ENCODE data around the gene MFN2.
A peak's percentile ranks its signal among the peaks of the same experiment; 100 is the strongest.
"Not testable (repeated sequence)": the region's sequence is repeated elsewhere in the genome, so short reads cannot be mapped to it uniquely, and the experiment has no call there.

MFN2 gene

DNA sequence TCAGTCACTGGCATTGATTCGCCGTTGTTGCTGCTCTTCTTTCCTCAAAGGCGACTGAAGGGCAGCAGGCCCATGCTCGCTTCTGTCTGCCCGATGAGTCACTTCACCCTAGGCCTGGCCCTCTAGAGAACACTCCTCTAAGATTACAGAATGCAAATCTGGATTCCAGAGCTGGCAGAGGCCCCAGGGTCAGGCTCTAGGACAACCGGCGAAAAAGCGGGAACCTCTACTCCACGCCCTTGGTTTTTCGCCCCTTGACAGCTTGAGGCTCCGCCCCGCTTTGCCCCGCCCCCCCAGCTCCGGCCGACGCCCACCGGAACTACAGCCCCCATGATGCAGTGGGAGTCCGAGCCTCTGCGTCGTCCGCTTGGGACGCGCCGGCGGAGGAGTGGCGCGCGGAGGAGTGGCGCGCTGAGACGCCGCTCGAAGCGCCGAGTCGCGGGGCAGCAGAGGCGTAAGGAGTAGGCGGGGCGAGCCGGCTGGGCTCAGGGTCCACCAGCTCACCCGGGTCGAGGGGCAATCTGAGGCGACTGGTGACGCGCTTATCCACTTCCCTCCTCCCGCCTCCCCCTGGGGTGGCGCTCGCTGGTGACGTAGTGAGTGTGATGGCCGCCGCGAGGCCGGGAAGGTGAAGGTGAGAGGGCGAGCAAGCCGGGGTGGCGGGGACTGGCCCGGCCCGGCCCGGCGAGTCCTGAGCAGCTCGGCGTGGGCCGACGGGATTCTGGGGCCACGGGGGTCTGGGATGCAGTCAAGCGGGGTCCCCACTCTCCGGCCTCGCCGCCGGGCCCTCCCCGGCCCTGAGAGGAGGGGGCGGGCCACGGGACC, at the start of gene MFN2:
MFN2 (plus strand) TSS at position 594 of the 825 bp plus-strand sequence. CDS start 8,725 bp downstream, outside the sequence.
- peak; percentile 85 for DNase-seq (ENCODE audit: low read depth)

DNA sequence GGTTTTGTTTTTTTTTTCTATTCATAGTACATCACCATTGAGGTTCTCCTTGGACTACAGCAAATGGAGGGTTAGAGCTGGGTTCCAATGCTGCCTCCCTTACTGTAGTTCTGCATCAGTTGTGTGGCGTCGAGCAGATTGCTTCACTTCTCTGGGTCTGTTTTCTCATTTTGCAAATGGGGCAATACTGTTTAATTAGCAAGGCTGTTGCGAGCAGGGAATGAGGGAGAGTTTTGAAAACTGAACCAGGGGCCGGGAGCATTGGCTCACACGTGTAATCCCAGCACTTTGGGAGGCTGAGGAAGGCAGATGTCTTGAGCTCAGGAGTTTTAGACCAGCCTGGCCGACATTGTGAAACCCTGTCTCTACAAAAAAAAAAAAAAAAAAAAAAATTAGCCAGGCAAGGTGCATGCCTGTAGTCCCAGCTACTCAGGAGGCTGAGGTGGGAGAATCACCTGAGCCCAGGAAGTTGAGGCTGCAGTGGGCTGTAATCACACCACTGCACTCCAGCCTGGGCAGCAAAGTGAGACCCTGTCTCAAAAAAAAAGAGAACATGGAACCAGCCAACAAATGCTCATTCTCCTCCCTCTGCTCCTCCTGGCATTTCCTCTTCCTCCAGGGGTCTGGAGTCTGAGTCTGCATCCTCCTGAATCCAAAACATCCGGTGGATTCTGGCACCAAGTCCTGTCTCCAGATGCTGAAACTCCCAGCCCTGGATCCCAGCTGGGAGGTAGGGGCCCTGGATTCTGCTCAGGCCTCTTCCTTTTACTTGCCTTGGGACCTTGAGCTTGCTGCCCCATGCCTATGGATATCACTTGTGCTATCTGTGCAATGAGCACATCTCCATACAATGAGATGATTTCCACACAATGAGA, 49.4 kb upstream of the MFN2 start:
- DNase-seq (ENCODE audit: low read depth): no peak

DNA sequence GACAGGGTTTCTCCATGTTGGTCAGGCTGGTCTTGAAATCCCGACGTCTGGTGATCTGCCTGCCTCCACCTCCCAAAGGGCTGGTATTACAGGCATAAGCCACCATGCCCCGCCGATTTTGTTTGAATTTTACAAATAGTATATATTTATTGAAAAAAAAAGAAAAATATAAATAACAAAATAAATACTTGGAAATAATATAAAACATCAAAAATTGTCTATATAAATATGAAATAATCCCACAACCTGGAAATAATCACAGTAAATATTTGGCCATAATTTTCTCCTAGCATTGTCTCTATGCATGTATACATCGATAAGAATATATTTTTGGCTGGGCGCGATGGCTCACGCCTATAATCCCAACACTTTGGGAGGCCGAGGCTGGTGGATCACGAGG, 48.4 kb upstream of the MFN2 start:
- no peak for DNase-seq (ENCODE audit: low read depth)

DNA sequence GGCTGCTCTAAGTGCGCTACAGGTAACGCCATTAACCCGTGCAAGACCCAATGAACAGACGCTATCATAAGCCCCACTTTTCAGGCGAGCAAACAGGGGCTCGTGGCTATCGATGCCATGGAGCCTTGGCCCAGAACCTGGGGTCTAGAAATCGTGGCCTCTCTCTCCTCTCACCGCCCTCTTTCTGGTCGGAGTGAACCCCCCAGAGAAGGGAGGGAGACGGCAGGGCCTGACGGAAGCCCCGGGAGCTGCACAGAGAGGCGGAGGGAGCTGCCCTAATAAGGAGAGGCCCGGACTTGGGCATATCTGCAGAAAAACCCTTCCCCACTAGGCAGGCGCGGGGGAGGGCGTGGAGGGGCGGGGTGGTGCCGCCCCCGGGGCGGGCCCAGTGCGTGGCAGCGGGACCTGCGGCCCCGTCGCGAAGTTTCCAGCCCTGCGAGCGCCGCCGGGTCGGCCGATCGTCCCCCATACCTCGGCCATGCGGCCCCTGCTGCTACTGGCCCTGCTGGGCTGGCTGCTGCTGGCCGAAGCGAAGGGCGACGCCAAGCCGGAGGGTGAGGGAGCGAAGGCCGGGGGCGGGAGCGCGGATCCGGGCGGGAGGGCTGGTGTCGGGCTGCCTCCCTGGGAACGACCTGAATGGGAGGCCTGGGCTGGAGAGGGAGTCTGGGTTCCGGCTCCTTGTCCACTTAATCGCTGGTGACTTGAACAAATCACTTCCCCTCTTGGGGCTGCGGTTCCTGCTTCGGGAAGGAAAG, 45.8 kb upstream of the MFN2 start, which contains the start of gene PLOD1:
PLOD1 (plus strand) TSS at position 416 of the 755 bp plus-strand sequence; CDS start at position 479, 63 bp downstream.
- peak; percentile 81 for DNase-seq (ENCODE audit: low read depth)

DNA sequence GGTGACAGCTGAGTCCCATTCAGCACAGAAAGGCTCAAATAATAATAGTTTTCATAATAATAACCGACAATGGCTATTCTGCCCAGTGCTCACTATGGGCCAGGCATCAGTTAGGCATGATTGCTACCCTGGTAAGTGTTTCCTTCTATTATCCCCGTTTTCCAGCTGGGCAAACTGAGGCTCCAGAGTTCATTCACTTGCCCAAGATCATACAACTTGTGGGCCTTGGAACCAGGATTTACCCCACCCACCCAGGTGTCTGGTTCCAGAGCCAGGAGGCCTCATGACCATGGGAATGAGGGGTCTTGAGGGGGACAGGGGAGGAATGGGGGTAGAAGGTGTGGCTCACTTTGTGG, 45.2 kb upstream of the MFN2 start:
- no peak for DNase-seq (ENCODE audit: low read depth)

DNA sequence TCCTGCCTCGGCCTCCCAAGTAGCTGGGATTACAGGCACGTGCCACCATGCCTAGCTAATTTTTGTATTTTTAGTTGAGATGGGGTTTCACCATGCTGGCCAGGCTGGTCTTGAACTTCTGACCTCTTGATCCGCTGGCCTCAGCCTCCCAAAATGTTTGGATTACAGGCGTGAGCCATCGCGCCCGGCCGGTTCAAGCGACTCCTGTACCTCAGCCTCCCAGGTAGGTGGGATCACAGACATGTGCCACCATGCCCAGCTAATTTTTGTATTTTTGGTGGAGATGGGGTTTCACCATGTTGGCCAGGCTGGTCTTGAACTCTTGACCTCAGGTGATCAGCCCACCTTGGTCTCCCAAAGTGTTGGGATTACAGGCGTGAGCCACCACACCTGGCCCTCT, 44.5 kb upstream of the MFN2 start:
- not testable (repeated sequence) for DNase-seq (ENCODE audit: low read depth)

- DNase-seq (ENCODE audit: low read depth): no peak
Observed at GRCh38 chr1:11938722-11939526, 41.3 kb upstream of the MFN2 start.

GRCh38 chr1:11939794-11940193, 40.5 kb upstream of the MFN2 start:
- not testable (repeated sequence) for DNase-seq (ENCODE audit: low read depth)

DNA sequence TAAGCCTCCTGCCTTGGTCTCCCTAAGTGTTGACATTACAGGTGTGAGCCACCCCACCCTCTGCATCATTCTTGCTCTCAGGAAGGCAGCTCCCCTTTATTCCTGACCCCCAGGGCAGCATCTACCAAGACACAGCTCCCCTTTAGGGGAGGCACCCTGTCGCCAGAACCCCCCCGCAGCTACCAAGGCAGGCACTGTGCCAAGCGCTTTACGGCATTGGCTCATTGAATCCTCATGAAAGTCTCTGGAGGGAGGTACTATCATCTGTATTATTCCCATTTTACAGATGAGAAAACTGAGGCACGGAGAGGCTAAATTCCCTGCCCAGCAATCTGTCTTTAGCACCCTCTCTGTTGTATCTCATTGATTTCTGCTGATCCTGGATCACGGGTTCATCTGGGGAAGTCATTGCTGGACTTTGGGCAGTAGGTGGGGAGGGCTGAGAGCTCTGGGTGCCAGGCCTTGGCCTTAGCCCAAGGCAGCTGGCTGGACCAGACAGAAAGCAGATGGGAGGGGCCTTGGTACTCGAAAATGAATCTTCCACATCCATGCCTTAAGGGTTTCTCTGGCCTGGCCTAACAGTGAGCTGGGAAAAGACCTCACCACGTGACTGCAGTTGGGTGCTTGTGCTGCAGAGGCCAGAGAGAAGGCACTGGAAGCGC, 39.9 kb upstream of the MFN2 start:
- no peak for DNase-seq (ENCODE audit: low read depth)

GRCh38 chr1:11942280-11942679, 38.0 kb upstream of the MFN2 start:
- DNase-seq (ENCODE audit: low read depth): no peak

DNA sequence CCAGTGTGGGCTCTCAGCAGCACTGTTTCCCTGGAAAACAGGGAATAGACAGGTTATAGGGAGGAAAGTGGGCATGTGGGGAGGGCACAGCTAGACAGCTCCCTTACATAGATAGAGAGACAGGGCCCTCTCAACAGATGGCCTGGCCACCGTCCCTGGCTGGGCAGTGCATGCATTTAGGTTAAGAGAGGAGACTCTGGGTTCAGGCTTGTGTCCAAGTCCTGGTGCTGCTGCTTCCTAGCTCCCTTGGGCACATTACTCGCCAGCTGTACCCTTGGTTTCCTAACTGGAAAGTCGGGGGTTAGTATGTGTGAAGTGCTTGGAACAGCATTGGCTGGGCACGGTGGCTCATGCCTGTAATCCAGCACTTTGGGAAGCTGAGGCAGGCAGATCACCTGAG, 36.6 kb upstream of the MFN2 start:
- no peak for DNase-seq (ENCODE audit: low read depth)

DNA sequence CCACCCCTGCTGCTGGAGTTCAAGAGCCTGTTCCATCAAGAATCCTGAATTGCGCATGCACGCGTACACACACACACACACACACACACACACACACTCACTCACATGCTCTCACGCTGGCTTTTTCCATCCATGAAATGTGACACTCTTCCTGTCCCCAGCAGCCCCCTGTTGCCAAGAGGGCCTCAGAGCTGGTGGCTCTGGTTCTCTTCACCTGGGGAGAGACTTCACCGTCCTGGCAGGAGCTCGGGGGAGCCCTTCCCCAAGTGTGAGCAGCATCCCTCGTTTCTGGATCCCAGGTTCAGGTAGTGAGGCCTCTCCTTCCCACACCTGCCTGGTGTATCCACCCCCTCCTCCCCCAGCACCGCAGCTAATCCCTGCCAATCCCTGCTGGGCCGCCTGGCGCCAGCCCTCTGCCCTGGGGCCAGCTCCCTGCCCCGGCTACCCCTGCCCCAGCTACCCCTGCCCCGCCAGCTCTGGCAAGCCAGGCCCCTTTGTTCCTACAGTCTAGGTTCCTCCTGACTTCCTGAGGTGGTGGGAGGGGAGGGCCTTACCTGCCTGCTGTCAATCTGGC, 35.8 kb upstream of the MFN2 start:
- DNase-seq (ENCODE audit: low read depth): no peak

DNA sequence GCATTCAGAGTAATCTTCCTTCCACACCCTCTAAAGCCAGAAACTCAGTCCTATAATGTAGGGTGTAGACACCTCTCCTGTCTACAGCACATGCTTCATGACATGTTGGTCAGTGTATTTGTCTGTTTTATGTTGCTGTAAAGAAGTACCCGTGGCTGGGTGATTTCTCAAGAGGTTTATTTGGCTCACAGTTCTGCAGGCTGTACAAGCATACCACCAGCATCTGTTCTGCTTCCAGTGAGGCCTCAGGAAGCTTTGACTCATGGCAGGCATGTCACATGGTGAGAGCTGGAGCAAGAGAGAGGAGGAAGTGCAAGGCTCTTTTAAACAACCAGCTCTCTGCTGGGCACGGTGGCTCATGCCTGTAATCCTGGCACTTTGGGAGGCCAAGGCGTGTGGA, 33.6 kb upstream of the MFN2 start:
- no peak for DNase-seq (ENCODE audit: low read depth)

- DNase-seq (ENCODE audit: low read depth): no peak
Observed at GRCh38 chr1:11948822-11949458, 31.3 kb upstream of the MFN2 start.

GRCh38 chr1:11951901-11952300, 28.3 kb upstream of the MFN2 start:
- no peak for DNase-seq (ENCODE audit: low read depth)

DNA sequence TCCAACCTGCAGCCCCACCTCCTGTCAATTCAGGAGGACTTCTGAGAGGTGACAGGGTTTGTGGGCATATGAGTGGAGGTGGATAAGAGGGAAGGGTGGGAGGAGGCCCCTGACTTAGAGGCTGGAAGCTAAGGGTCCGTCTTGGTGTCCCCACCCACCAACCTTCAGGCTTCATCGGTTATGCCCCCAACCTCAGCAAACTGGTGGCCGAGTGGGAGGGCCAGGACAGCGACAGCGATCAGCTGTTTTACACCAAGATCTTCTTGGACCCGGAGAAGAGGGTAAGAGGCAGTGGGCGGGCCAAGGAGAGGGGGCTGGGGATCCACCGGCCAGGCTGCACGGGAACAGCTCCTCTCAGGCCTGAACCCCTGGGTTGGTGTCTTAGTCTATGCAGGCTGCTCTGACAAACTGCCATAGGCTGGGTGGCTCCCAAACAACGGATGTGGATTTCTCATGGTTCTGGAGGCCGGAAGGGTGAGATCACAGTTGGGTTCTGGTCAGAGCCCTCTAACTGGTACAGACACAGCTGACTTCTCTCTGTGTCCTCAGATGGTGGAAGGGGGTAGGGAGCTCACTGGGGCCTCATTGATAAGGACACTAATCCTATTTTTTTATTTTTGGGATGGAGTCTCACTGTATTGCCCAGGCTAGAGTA, 27.7 kb upstream of the MFN2 start:
- no peak for DNase-seq (ENCODE audit: low read depth)

- no peak for DNase-seq (ENCODE audit: low read depth)
Observed at GRCh38 chr1:11955221-11955620, 25.0 kb upstream of the MFN2 start.

DNA sequence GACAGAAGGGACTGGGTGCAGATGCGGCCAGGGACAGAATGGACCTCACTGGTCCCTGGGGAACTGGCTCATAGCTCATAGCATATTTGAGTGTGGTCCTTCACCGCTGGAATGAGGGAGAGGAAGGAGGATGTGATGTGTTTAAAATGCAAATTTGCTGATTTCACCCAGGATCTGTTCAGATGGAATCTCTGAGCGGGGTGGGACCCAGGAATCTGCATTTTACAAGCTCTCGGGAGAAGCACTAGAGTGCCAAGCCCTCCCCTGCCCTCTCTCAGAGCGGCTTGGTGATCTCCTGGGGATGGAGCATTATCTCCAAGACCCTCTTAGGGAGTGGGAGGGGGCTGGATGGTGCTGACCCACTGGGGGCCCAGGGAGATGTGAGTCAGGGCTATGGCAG, 22.8 kb upstream of the MFN2 start:
- DNase-seq (ENCODE audit: low read depth): no peak

DNA sequence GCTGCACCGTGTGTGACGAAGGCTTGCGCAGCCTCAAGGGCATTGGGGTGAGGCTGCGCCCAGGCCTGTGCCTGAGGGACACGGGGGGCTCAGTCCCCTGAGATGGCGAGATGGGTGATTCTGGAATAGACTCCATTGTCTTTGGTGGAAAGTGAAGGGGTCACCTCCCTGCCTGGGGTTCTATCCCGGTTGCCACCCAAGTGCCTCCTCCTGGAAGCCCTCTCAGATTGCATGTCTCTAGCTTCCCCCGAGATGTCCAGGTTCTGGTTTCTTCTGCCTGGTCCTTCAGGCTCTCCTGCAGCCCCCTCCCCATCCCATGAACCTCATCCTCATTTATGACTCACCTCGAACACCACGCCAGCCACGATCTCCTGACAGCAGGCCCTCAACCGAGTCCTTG, 22.3 kb upstream of the MFN2 start:
- DNase-seq (ENCODE audit: low read depth): no peak

DNA sequence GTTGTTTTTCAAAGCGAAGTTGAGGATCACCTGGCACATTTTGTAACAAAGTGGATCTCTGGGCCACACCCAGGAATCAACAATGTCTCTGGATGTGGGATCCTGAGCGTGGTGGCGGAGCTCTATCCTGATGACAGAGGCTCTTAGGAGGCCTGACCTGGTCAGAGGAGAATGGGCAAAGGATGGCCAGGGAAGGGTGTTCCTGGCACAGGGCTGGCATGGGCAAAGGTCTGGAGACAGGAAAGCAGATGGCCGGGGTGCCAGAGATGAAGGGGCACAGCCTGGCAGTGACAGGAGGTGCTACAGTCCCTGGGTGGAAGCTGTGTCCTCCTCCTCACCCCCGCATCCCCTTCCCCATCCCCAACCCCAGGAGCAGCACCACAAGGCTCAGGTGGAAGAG, 20.0 kb upstream of the MFN2 start:
- no peak for DNase-seq (ENCODE audit: low read depth)

Data from activated T-helper 1 cell treated with Interleukin-2 at 50 U/mL for 16 hours (primary cell).